Fibroblast of pulmonary artery (primary cell): ENCODE data around the gene CTIF.

Source experiments
- DNase-seq: peaks from one replicate; pipeline ENCODE4 v3.0.0-alpha.2; 2010; ENCODE audit warnings: low read depth
- H3K4me3 ChIP-seq: replicated peaks from 2 replicates; pipeline ENCODE4 v1.5.1; 2011; ENCODE audit warnings: low read depth, mild to moderate bottlenecking, control low read depth, low read length, moderate library complexity
- TF ChIP-seq, protein P1 (sequence below): IDR thresholded peaks from 2 replicates; pipeline ENCODE4 v1.5.1; 2011; ENCODE audit warnings: mild to moderate bottlenecking, control low read depth, low read length, inconsistent platforms; ENCODE audit errors: missing control alignments

The CTIF gene

GRCh38 chr18:48538531-48539405 is at the start of gene CTIF:
TSS of gene CTIF (plus strand) at chr18:48539031. CDS start at chr18:48619566, 80,535 bp downstream.
- peak within 1 kb of the TSS; percentile 94 for H3K4me3 ChIP-seq
- peak; percentile 98 for DNase-seq
- TF ChIP-seq, protein P1, sequence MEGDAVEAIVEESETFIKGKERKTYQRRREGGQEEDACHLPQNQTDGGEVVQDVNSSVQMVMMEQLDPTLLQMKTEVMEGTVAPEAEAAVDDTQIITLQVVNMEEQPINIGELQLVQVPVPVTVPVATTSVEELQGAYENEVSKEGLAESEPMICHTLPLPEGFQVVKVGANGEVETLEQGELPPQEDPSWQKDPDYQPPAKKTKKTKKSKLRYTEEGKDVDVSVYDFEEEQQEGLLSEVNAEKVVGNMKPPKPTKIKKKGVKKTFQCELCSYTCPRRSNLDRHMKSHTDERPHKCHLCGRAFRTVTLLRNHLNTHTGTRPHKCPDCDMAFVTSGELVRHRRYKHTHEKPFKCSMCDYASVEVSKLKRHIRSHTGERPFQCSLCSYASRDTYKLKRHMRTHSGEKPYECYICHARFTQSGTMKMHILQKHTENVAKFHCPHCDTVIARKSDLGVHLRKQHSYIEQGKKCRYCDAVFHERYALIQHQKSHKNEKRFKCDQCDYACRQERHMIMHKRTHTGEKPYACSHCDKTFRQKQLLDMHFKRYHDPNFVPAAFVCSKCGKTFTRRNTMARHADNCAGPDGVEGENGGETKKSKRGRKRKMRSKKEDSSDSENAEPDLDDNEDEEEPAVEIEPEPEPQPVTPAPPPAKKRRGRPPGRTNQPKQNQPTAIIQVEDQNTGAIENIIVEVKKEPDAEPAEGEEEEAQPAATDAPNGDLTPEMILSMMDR: no peak

DNA sequence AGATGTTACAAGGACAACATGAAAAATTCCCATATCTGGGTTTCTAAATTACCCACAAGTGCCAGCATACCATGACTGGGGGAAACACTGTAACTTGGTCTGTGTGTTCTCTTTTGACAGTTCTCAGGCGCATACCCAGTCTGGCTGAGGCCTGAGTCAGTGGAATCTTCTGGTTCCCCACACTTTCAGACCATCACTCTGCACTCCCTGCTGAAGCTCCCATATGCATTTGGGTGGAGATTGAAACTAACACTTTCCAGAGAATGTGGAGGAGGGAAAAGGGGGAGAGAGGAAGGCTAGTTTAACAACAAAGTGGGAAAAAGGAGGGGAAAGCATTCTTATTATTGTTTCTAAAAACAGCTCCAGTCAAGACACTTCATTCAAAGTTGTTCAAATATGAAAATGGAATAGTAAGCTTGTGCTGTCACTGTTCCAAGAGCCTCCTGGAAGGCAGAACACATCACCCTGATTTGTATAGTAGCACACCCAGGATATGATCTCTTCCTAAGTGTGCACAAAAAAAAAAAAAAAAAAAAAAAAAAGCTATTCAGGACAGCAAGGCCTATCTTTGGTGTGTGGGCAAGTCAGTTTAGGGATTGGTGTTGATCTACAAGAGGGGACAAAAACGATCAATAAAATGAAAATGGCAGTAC is 48.1 kb upstream of the CTIF start:
- TF ChIP-seq, protein P1: no peak
- H3K4me3 ChIP-seq: no peak overlapping the region
- peak; percentile 58 for DNase-seq

- H3K4me3 ChIP-seq: no peak overlapping the region
- TF ChIP-seq, protein P1: no peak
- DNase-seq: no peak
Observed at GRCh38 chr18:48492880-48493279, 46.0 kb upstream of the CTIF start.

GRCh38 chr18:48493434-48494230 is 45.2 kb upstream of the CTIF start:
- no peak overlapping the region for H3K4me3 ChIP-seq
- TF ChIP-seq, protein P1: no peak
- DNase-seq: peak; percentile 47

- DNase-seq: no peak
- no peak overlapping the region for H3K4me3 ChIP-seq
- TF ChIP-seq, protein P1: no peak
Observed at GRCh38 chr18:48497863-48498262, 41.0 kb upstream of the CTIF start.

DNA sequence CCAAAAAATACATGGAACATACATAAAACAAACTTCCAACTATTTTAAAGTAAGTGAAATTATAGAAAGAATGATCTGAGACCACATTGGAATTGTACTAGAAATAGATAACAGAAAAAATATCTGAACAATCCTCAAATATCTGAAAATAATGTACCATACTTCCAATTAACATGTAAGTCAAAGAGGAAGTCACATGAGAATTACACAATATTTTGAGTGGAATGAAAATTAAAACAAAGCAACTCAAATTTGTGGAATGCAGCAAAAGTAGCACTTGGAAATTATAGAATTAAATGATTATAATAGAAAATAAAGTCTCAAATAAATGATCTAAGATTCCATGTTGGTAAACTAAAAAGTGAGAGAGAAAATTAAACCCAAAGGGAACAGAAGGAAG is 38.3 kb upstream of the CTIF start:
- no peak for DNase-seq
- TF ChIP-seq, protein P1: no peak
- no peak overlapping the region for H3K4me3 ChIP-seq
